Psoas muscle (tissue), 8 donors: ENCODE data around the gene SLC3A2. TPM values are rescaled to one million over a fixed set of nuclear protein-coding genes. Genes with fewer than 3 reads are reported as not detected.

Experiments
- ATAC-seq, 4 donors: fragments of 200-7000 bp; cut with Tn5 transposase; one replicate each; pipeline ENCODE4 v1.9.1; 2020; ENCODE audit warnings: moderate library complexity in 3 of 4, mild to moderate bottlenecking in 2 of 4
- DNase-seq, 2 donors: peaks; one replicate each; pipeline ENCODE4 v3.0.0-alpha.2; 2020
- H3K27ac ChIP-seq: fragments of 200-600 bp; one replicate; pipeline ENCODE4 v1.8.0; 2022
- H3K27me3 ChIP-seq, 3 donors: fragments of 200-600 bp in 1 of 3; one replicate each; pipeline versions ENCODE4 v1.6.1 to v1.8.0; 2013 to 2022; ENCODE audit warnings: low read length in 2 of 3, mild to moderate bottlenecking in 2 of 3, moderate library complexity in 1 of 3; ENCODE audit not compliant: insufficient read depth in 3 of 3
- H3K36me3 ChIP-seq, 2 donors: fragments of 200-600 bp in 1 of 2; one replicate each; pipeline versions ENCODE4 v1.6.1 to v1.8.0; 2013 to 2022; ENCODE audit warnings: low read depth in 1 of 2, mild to moderate bottlenecking in 1 of 2, moderate library complexity in 1 of 2; ENCODE audit not compliant: insufficient read depth in 1 of 2
- H3K4me1 ChIP-seq: fragments of 200-600 bp; one replicate; pipeline ENCODE4 v1.8.0; 2022
- H3K4me3 ChIP-seq: fragments of 200-600 bp; one replicate; pipeline ENCODE4 v1.8.0; 2022; ENCODE audit warnings: mild to moderate bottlenecking
- H3K9me3 ChIP-seq: fragments of 200-600 bp; one replicate; pipeline ENCODE4 v1.8.0; 2022
- CTCF ChIP-seq: fragments of 200-600 bp; IDR thresholded peaks from one replicate; pipeline ENCODE4 v1.8.0; 2022; ENCODE audit warnings: antibody characterized with exemption
- WGBS, 3 donors: extraction: QIAGEN DNeasy Blood & Tissue Kit; methylation state at CpG; one replicate each; pipeline versions ENCODE4 v1.1.6 to v1.1.7; 2013; 5-methylcytosine and 5-hydroxymethylcytosine counted together
- intact Hi-C, 2 donors: fragments of 100-400 bp; cut with DNase I; formaldehyde crosslinking; loops; one replicate each; pipeline versions ENCODE4 v1.11.0 to v1.14.2; 2022
- polyA plus RNA-seq, 3 donors: library from polyadenylated mRNA; stranded (reverse); fragments of 200-250 nt; gene quantifications; one replicate each; pipeline ENCODE4 v1.2.3, GENCODE V29; 2013
- total RNA-seq, 4 donors: library from RNA; stranded (reverse); fragmentation: NEBNext Ultra II Directional in 2 of 4; extraction: Animal tissue kit (Norgen Biotek cat#: 25700) in 2 of 4; gene quantifications; one replicate each; pipeline versions ENCODE4 v1.2.1 to v1.2.4, GENCODE V29; 2021 to 2023
- donor health status: healthy with polysubstance abuse.
- donor health status: DM: no; HTN: no; CAD: no; lungs with moderate emphysema.
- donor health status: Bipolar disorder and iron deficiency.
- donor health status: healthy.
- donor health status: DM: yes; HTN: yes; CAD: no.
- donor health status: DM: no; HTN: no; CAD: no.
- donor health status: DM: no; HTN: no; CAD: no.
- donor health status: DM: yes; HTN: yes; CAD: no.

SLC3A2 gene
- total and polyA plus RNA-seq, 7 donors = 62.6 to 374 (median 163) TPM

GRCh38 chr11:62892077-62892922, 11.6 kb downstream of the SLC3A2 start:
- no peaks in the 10 kb centered on the region for H3K9me3 ChIP-seq
- DNase-seq (no peak), ATAC-seq (no peak)
- H3K4me1 ChIP-seq = peaks cover 12% of the 10 kb centered on the region
- H3K36me3 ChIP-seq = peaks cover 0 to 24% of the 10 kb centered on the region in 2 donors
- H3K27me3 ChIP-seq = no peaks in the 10 kb centered on the region
- H3K4me3 ChIP-seq = no peak overlapping the region
- no peak overlapping the region for H3K27ac ChIP-seq
- intact Hi-C loops = no loop called here
- 88 to 90% (median 88%) methylated on average over 10 of the region's 10 CpGs for WGBS, 3 donors
- no peak for TF ChIP-seq CTCF

- Histone ChIP-seq H3K36me3 (no peaks in the 10 kb centered on the region), H3K27ac (no peak overlapping the region), H3K4me1 (no peaks in the 10 kb centered on the region), H3K27me3 (no peaks in the 10 kb centered on the region), H3K9me3 (no peaks in the 10 kb centered on the region), H3K4me3 (no peak overlapping the region)
- intact Hi-C loops = no loop called here
- no peak for DNase-seq
- no peak for ATAC-seq
- no peak for TF ChIP-seq CTCF
- WGBS, 3 donors = 60 to 67% (median 67%) methylated on average over 6 of the region's 6 CpGs
These were observed 14.8 kb downstream of the SLC3A2 start for GRCh38 chr11:62895501-62895900.

- Histone ChIP-seq H3K4me3 (no peak overlapping the region), H3K36me3 (no peaks in the 10 kb centered on the region), H3K4me1 (no peaks in the 10 kb centered on the region), H3K27ac (no peak overlapping the region), H3K9me3 (no peaks in the 10 kb centered on the region), H3K27me3 (no peaks in the 10 kb centered on the region)
- WGBS, 3 donors = 27 to 35% (median 30%) methylated on average over 10 of the region's 10 CpGs
- ATAC-seq (no peak), DNase-seq (no peak)
- TF ChIP-seq CTCF = no peak
- intact Hi-C loops = no loop called here
These were observed 15.4 kb downstream of the SLC3A2 start for GRCh38 chr11:62896049-62896448.

- Histone ChIP-seq H3K9me3 (no peaks in the 10 kb centered on the region), H3K27me3 (no peaks in the 10 kb centered on the region), H3K4me3 (no peak overlapping the region), H3K27ac (no peak overlapping the region), H3K4me1 (no peaks in the 10 kb centered on the region), H3K36me3 (no peaks in the 10 kb centered on the region)
- DNase-seq (no peak), ATAC-seq (no peak)
- WGBS, 3 donors = 35 to 46% (median 42%) methylated on average over 2 of the region's 2 CpGs
- TF ChIP-seq CTCF = no peak
- intact Hi-C loops = no loop called here
These were observed 16.6 kb downstream of the SLC3A2 start for GRCh38 chr11:62897311-62897710.

GRCh38 chr11:62898027-62898426, 17.3 kb downstream of the SLC3A2 start:
- intact Hi-C loops = no loop called here
- ATAC-seq = no peak
- Histone ChIP-seq H3K36me3 (no peaks in the 10 kb centered on the region), H3K27me3 (no peaks in the 10 kb centered on the region), H3K27ac (no peak overlapping the region), H3K4me1 (no peaks in the 10 kb centered on the region), H3K9me3 (no peaks in the 10 kb centered on the region), H3K4me3 (no peak overlapping the region)
- DNase-seq = no peak
- no peak for TF ChIP-seq CTCF
